GM12801 (cell line): ENCODE data around the gene SREBF2.

ENCODE experiments used
- TF ChIP-seq, protein P1 (sequence below): IDR thresholded peaks from one replicate; pipeline ENCODE4 v1.5.1; 2011; ENCODE audit warnings: control low read depth; ENCODE audit not compliant: insufficient read length; ENCODE audit errors: extremely low read depth

Gene SREBF2

DNA sequence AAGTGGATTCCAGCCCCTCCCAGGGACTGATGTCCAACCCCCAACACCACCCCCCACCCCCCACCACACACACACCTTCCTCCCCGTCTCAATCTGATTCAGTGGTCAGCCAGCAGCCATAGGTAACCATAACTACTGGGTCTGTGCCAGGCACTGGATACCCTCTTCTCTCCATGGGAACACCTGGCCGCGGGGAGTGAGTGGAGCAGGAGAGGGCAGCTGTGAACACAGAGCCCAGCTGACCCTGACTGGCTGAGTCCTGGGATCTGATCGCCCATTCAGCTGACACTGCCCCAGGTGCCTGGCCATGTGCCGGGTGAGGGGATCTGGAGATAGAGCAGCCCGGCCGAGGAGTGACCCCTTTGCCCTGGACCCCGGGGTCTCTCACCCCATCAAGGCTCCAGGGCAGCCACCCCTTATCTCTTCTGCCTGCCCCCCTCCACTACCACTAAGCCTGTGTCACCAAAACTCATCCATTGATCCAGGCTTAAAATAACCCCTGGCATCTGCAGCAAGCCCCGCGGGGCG, 84.5 kb downstream of the SREBF2 start:
- TF ChIP-seq, protein P1, sequence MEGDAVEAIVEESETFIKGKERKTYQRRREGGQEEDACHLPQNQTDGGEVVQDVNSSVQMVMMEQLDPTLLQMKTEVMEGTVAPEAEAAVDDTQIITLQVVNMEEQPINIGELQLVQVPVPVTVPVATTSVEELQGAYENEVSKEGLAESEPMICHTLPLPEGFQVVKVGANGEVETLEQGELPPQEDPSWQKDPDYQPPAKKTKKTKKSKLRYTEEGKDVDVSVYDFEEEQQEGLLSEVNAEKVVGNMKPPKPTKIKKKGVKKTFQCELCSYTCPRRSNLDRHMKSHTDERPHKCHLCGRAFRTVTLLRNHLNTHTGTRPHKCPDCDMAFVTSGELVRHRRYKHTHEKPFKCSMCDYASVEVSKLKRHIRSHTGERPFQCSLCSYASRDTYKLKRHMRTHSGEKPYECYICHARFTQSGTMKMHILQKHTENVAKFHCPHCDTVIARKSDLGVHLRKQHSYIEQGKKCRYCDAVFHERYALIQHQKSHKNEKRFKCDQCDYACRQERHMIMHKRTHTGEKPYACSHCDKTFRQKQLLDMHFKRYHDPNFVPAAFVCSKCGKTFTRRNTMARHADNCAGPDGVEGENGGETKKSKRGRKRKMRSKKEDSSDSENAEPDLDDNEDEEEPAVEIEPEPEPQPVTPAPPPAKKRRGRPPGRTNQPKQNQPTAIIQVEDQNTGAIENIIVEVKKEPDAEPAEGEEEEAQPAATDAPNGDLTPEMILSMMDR: no peak

- TF ChIP-seq, protein P1: no peak
These were observed 85.2 kb downstream of the SREBF2 start for GRCh38 chr22:41917903-41918791.

- TF ChIP-seq, protein P1: no peak
These were observed 86.7 kb downstream of the SREBF2 start for GRCh38 chr22:41919357-41920224.

GRCh38 chr22:41920271-41920976, 87.5 kb downstream of the SREBF2 start:
- TF ChIP-seq, protein P1: no peak

- TF ChIP-seq, protein P1: no peak
These were observed 89.4 kb downstream of the SREBF2 start for GRCh38 chr22:41922328-41922727.

DNA sequence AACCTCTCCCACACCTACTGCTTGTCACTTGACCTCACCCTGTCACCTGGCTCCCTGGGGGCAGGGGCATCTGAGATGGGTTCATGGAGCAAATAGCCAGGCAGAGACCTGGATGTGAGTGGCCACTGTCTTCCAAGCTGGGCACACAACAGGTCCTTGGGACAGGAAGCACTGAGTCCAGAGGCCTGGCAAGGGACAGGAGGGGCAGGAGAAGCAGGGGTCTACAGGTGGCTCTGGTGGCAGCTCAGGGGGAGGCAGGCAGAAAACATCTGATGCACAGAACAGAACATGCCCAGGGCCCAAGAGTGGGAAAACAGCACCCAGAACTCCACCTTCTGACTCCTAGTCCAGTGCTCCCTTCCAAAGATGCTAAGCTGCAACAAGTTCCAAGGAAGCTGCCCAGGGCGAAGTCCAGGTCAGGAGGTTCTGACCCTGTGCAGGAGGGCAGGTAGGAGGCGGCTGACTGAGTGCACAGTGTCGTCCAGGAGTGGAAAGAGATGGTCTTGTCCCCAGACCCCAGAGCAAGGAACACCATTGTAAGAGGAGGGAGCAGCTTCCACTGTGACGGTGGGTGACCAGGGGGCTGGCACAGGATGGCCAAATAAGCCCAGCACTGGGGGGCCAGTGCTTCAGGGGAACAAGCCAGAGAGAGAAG, 90.2 kb downstream of the SREBF2 start:
- TF ChIP-seq, protein P1: no peak
